K562 (cell line): ENCODE measurements around the gene ZNF440. TPM values are rescaled to one million over a fixed set of nuclear protein-coding genes. Genes with fewer than 3 reads are reported as not detected.
A peak's percentile ranks its signal among the peaks of the same experiment; 100 is the strongest.

Experiments
- CBX3 ChIP-seq, 2 experiments: IDR thresholded peaks; 1 replicate in 1 of 2; 2 replicates in 1 of 2; pipeline ENCODE4 v1.6.1; 2012; ENCODE audit warnings: inconsistent platforms in 2 of 2, low read length in 2 of 2, borderline replicate concordance in 1 of 2, control low read depth in 1 of 2
- CBX5 ChIP-seq: IDR thresholded peaks from 2 replicates; pipeline ENCODE4 v1.6.1; 2014; ENCODE audit warnings: low read depth, borderline replicate concordance
- MTA1 ChIP-seq: fragments of 450-650 bp; IDR thresholded peaks from 2 replicates; pipeline ENCODE4 v1.6.1; 2017; ENCODE audit warnings: borderline replicate concordance
- NELFE ChIP-seq: IDR thresholded peaks from 2 replicates; pipeline ENCODE4 v1.6.1; 2011; ENCODE audit warnings: mild to moderate bottlenecking; ENCODE audit not compliant: insufficient read depth, insufficient read length
- RBM25 ChIP-seq: fragments of 200-400 bp; formaldehyde crosslinking; IDR thresholded peaks from 2 replicates; pipeline ENCODE4 v1.6.1; 2018; ENCODE audit warnings: low read length, low read depth, moderate library complexity; ENCODE audit not compliant: severe bottlenecking
- RERE ChIP-seq: sonication (generic); formaldehyde crosslinking; IDR thresholded peaks from 2 replicates; pipeline ENCODE4 v1.8.0; 2023; ENCODE audit warnings: missing genetic modification reagents, mild to moderate bottlenecking, borderline replicate concordance
- TAL1 ChIP-seq: fragments of 450-650 bp; IDR thresholded peaks from 2 replicates; pipeline ENCODE4 v1.6.1; 2016; ENCODE audit warnings: mild to moderate bottlenecking
- TBP ChIP-seq: optimal IDR thresholded peaks from 2 replicates; pipeline ENCODE3; 2011; ENCODE audit warnings: low read depth, low read length, improper control_type of control experiment
- TEAD4 ChIP-seq, 2 experiments: sonication (generic) in 1 of 2; formaldehyde crosslinking in 1 of 2; IDR thresholded peaks; 2 replicates each; pipeline versions ENCODE4 v1.6.1 to v1.8.0; 2012 to 2022; ENCODE audit warnings: borderline replicate concordance in 1 of 2, inconsistent platforms in 1 of 2, low read length in 1 of 2, mild to moderate bottlenecking in 1 of 2, missing genetic modification reagents in 1 of 2
- XRCC3 ChIP-seq: fragments of 450-650 bp; IDR thresholded peaks from 2 replicates; pipeline ENCODE4 v1.6.1; 2017; ENCODE audit warnings: mild to moderate bottlenecking, moderate library complexity
- ZBTB17 ChIP-seq: fragments of 450-650 bp; formaldehyde crosslinking; IDR thresholded peaks from 2 replicates; pipeline ENCODE4 v1.4.0; 2020; ENCODE audit warnings: mild to moderate bottlenecking
- ZNF3 ChIP-seq: fragments of 250-450 bp; sonication (Bioruptor Pico); IDR thresholded peaks from 2 replicates; pipeline ENCODE4 v1.5.0; 2021; ENCODE audit warnings: mild to moderate bottlenecking, moderate library complexity
- ZNF318 ChIP-seq, 2 experiments: fragments of 450-650 bp; IDR thresholded peaks; 2 replicates each; pipeline ENCODE4 v1.6.1; 2016; ENCODE audit warnings: mild to moderate bottlenecking in 2 of 2, borderline replicate concordance in 1 of 2, low read depth in 1 of 2, moderate library complexity in 1 of 2
- ZNF75A ChIP-seq: fragments of 450-650 bp; formaldehyde crosslinking; IDR thresholded peaks from 2 replicates; pipeline ENCODE4 v1.4.0; 2020; ENCODE audit warnings: mild to moderate bottlenecking
- polyA plus RNA-seq, 8 experiments: library from polyadenylated mRNA; depleted of rRNA in 4 of 8; stranded (reverse) in 5 of 8; unstranded in 3 of 8; fragments of >200 nt; fragmentation: Nextera tagmentation in 2 of 8; fragmentation: Illumina TruSeq in 1 of 8; extraction: Ambion mirVana in 2 of 8; extraction: Trizol in 1 of 8; gene quantifications; 2 replicates each; pipeline versions ENCODE4 v1.2.1 to v1.2.3, GENCODE V29; 2011 to 2014; ENCODE audit warnings: inconsistent platforms in 1 of 8, missing spikeins in 1 of 8
- total RNA-seq, 7 experiments: library from RNA; depleted of rRNA in 6 of 7; stranded (reverse); fragments of >200 nt in 6 of 7; fragmentation: Illumina TruSeq in 2 of 7; extraction: Trizol in 2 of 7; gene quantifications; 2 replicates each; pipeline versions ENCODE4 v1.2.1 to v1.2.3, GENCODE V29; 2011 to 2021; ENCODE audit warnings: low replicate concordance in 1 of 7

The ZNF440 gene
- total and polyA plus RNA-seq, 9 of the 15 experiments (the other 6 are each of a cell fraction or from before 2014, with no cell fraction given), result 5.9 to 32.6 (median 13.4) TPM

GRCh38 chr19:11781295-11782057, 32.6 kb upstream of the ZNF440 start (continued):
- TF ChIP-seq ZNF318 (IDR thresholded peaks at IDR 0.05; ENCODE audit: borderline replicate concordance in 1 of 2, low read depth in 1 of 2) (peak in 1 of 2 experiments; percentile 18; a peak in 1 of 4 replicates), ZNF75A (CRISPR knock-in tag) (peak; percentile 99), CBX5 (peak; percentile 80; the same call in 1 of the 2 replicates), RBM25 (no peak), TEAD4 (IDR thresholded peaks at IDR 0.05; ENCODE audit: low read length) (peak; percentile 64), TEAD4 (CRISPR knock-in tag; IDR thresholded peaks at IDR 0.05; ENCODE audit: borderline replicate concordance) (no peak), ZBTB17 (CRISPR knock-in tag) (no peak), MTA1 (no peak), ZNF3 (CRISPR knock-in tag) (no peak), RERE (CRISPR knock-in tag) (no peak), XRCC3 (peak; percentile 88; the same call in 1 of the 2 replicates), NELFE (no peak), TBP (no peak), TAL1 (no peak), CBX3 (IDR thresholded peaks at IDR 0.05; ENCODE audit: borderline replicate concordance in 1 of 2, low read length in 2 of 2) (peak in 1 of 2 experiments; percentile 93; a peak in 2 of 3 replicates)
